ENCODE data around the gene NUP98.
A peak's percentile ranks its signal among the peaks of the same experiment; 100 is the strongest.

Gene NUP98

GRCh38 chr11:3840004-3840869 is 42.9 kb upstream of the NUP98 start:
- TF ChIP-seq CTCF (IDR thresholded peaks at IDR 0.05; ENCODE audit: borderline replicate concordance, insufficient read depth, low read depth, low read length): no peak
- peak overlapping the region; percentile 61 for H3K4me3 ChIP-seq (ENCODE audit: low read depth, low read length)

DNA sequence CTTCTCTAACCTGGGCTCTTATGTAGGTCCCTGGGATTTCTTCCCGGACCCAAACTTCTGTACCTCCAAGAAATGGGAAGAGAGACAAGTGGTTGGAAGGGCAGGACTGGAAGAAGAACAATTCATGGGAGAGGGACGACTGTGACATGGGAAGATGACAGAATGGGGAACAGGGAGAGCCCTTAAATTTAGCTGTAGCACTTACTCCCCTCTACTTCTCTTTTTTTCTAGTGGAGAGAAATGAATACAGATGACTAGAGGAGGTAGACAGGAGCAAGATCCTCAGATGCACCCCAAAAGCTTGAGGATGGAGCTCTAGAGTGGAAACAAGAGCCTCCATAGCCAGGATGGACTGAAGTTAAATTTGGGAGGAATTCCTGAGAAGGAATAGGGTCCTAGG is 41.1 kb upstream of the NUP98 start:
- no peak for TF ChIP-seq CTCF (IDR thresholded peaks at IDR 0.05; ENCODE audit: borderline replicate concordance, insufficient read depth, low read depth, low read length)
- peak overlapping the region; percentile 61 for H3K4me3 ChIP-seq (ENCODE audit: low read depth, low read length)

GRCh38 chr11:3837793-3838192 is 40.4 kb upstream of the NUP98 start:
- H3K4me3 ChIP-seq (ENCODE audit: low read depth, low read length): peak overlapping the region; percentile 61
- TF ChIP-seq CTCF (IDR thresholded peaks at IDR 0.05; ENCODE audit: borderline replicate concordance, insufficient read depth, low read depth, low read length): no peak

GRCh38 chr11:3836903-3837302 is 39.5 kb upstream of the NUP98 start:
- no peak for TF ChIP-seq CTCF (IDR thresholded peaks at IDR 0.05; ENCODE audit: borderline replicate concordance, insufficient read depth, low read depth, low read length)

GRCh38 chr11:3835751-3836150 is 38.4 kb upstream of the NUP98 start:
- TF ChIP-seq CTCF (IDR thresholded peaks at IDR 0.05; ENCODE audit: borderline replicate concordance, insufficient read depth, low read depth, low read length): no peak
- H3K4me3 ChIP-seq (ENCODE audit: low read depth, low read length): no peak overlapping the region

More at GRCh38 chr11:3836903-3837302, 39.5 kb upstream of the NUP98 start:
- peak overlapping the region; percentile 26 for H3K4me3 ChIP-seq (ENCODE audit: low read depth, low read length)

GRCh38 chr11:3834664-3835461 is 37.5 kb upstream of the NUP98 start:
- no peak overlapping the region for H3K4me3 ChIP-seq (ENCODE audit: low read depth, low read length)

More at GRCh38 chr11:3834664-3835461, 37.5 kb upstream of the NUP98 start:
- no peak for TF ChIP-seq CTCF (IDR thresholded peaks at IDR 0.05; ENCODE audit: borderline replicate concordance, insufficient read depth, low read depth, low read length)

All from GM12875 (cell line).